HG03108 (cell line): ENCODE measurements around the gene KBTBD8.

Experiments
- ATAC-seq: cut with Tn5 transposase; IDR thresholded peaks from one replicate; pipeline ENCODE4 v1.9.1; 2021; ENCODE audit warnings: moderate library complexity; ENCODE audit not compliant: unreplicated experiment

The KBTBD8 gene

GRCh38 chr3:66996696-66997095 is 1.4 kb upstream of the KBTBD8 start:
- no peak for ATAC-seq

GRCh38 chr3:66997560-66998112 is 471 bp upstream of the KBTBD8 start:
- ATAC-seq: no peak

GRCh38 chr3:66998904-66999235 is 763 bp downstream of the KBTBD8 start:
- ATAC-seq: no peak

- peak; percentile 35 for ATAC-seq
Measured at GRCh38 chr3:67000009-67000408, 1.9 kb downstream of the KBTBD8 start.

GRCh38 chr3:67001086-67001861 is 3.2 kb downstream of the KBTBD8 start:
- ATAC-seq: no peak

- no peak for ATAC-seq
Measured at GRCh38 chr3:67005974-67006373, 7.9 kb downstream of the KBTBD8 start.

GRCh38 chr3:67006460-67006859 is 8.4 kb downstream of the KBTBD8 start:
- ATAC-seq: no peak

- ATAC-seq: no peak
Measured at GRCh38 chr3:67008388-67008787, 10.3 kb downstream of the KBTBD8 start.

GRCh38 chr3:67009716-67010115 is 11.6 kb downstream of the KBTBD8 start:
- no peak for ATAC-seq

- ATAC-seq: no peak
Measured at GRCh38 chr3:67011414-67012131, 13.5 kb downstream of the KBTBD8 start.

GRCh38 chr3:67012564-67012963 is 14.5 kb downstream of the KBTBD8 start:
- no peak for ATAC-seq

- ATAC-seq: no peak
Measured at GRCh38 chr3:67015702-67016484, 17.8 kb downstream of the KBTBD8 start.

GRCh38 chr3:67016522-67017080 is 18.5 kb downstream of the KBTBD8 start:
- ATAC-seq: peak; percentile 39

GRCh38 chr3:67017211-67017610 is 19.1 kb downstream of the KBTBD8 start:
- ATAC-seq: peak; percentile 15

GRCh38 chr3:67018105-67018788 is 20.1 kb downstream of the KBTBD8 start:
- ATAC-seq: no peak

- ATAC-seq: peak; percentile 35
Measured at GRCh38 chr3:67018789-67019526, 20.9 kb downstream of the KBTBD8 start.

GRCh38 chr3:67028001-67028784 is 30.1 kb downstream of the KBTBD8 start:
- no peak for ATAC-seq

- ATAC-seq: peak; percentile 88
Measured at GRCh38 chr3:67030785-67031740, 33.0 kb downstream of the KBTBD8 start.
